ENCODE measurements around the gene ARMH1.

GRCh38 chr1:44740179-44740617 lies 65.7 kb downstream of the ARMH1 start:
- TF ChIP-seq POLR2AphosphoS5 (IDR thresholded peaks at IDR 0.05) (no peak), CTCF (IDR thresholded peaks at IDR 0.05) (no peak), EP300 (IDR thresholded peaks at IDR 0.05) (no peak)
